ENCODE measurements around the gene ERBIN.
A peak's percentile ranks its signal among the peaks of the same experiment; 100 is the strongest.
"Not testable (repeated sequence)": the region's sequence is repeated elsewhere in the genome, so short reads cannot be mapped to it uniquely, and the experiment has no call there.

Gene ERBIN

GRCh38 chr5:65895891-65896290, 30.5 kb upstream of the ERBIN start:
- no peak for DNase-seq (ENCODE audit: insufficient read length)
- no peak for FAIRE-seq
- TF ChIP-seq POLR2A (IDR thresholded peaks at IDR 0.05; ENCODE audit: low read depth, low read length) (no peak), TAF1 (IDR thresholded peaks at IDR 0.05; ENCODE audit: borderline replicate concordance, low read depth, low read length) (no peak), POLR2AphosphoS5 (IDR thresholded peaks at IDR 0.05; ENCODE audit: low read depth, low read length) (no peak)

GRCh38 chr5:65900746-65901145, 25.6 kb upstream of the ERBIN start:
- DNase-seq (ENCODE audit: insufficient read length) (no peak), FAIRE-seq (peak; percentile 46)

GRCh38 chr5:65902104-65902503, 24.3 kb upstream of the ERBIN start:
- FAIRE-seq (peak; percentile 56), DNase-seq (ENCODE audit: insufficient read length) (no peak)
- no peak for TF ChIP-seq POLR2AphosphoS5 (IDR thresholded peaks at IDR 0.05; ENCODE audit: low read depth, low read length)
- no peak for TF ChIP-seq POLR2A (IDR thresholded peaks at IDR 0.05; ENCODE audit: low read depth, low read length)
- no peak for TF ChIP-seq TAF1 (IDR thresholded peaks at IDR 0.05; ENCODE audit: borderline replicate concordance, low read depth, low read length)

More at GRCh38 chr5:65900746-65901145, 25.6 kb upstream of the ERBIN start:
- TF ChIP-seq POLR2AphosphoS5 (IDR thresholded peaks at IDR 0.05; ENCODE audit: low read depth, low read length) (no peak), POLR2A (IDR thresholded peaks at IDR 0.05; ENCODE audit: low read depth, low read length) (no peak), TAF1 (IDR thresholded peaks at IDR 0.05; ENCODE audit: borderline replicate concordance, low read depth, low read length) (no peak)

- FAIRE-seq (no peak), DNase-seq (ENCODE audit: insufficient read length) (no peak)
- TF ChIP-seq TAF1 (IDR thresholded peaks at IDR 0.05; ENCODE audit: borderline replicate concordance, low read depth, low read length) (no peak), POLR2AphosphoS5 (IDR thresholded peaks at IDR 0.05; ENCODE audit: low read depth, low read length) (no peak), POLR2A (IDR thresholded peaks at IDR 0.05; ENCODE audit: low read depth, low read length) (no peak)
Observed at GRCh38 chr5:65903581-65903980, 22.8 kb upstream of the ERBIN start.

- FAIRE-seq (no peak), DNase-seq (ENCODE audit: insufficient read length) (no peak)
- no peak for TF ChIP-seq TAF1 (IDR thresholded peaks at IDR 0.05; ENCODE audit: borderline replicate concordance, low read depth, low read length)
- no peak for TF ChIP-seq POLR2AphosphoS5 (IDR thresholded peaks at IDR 0.05; ENCODE audit: low read depth, low read length)
Observed at GRCh38 chr5:65906256-65906655, 20.1 kb upstream of the ERBIN start.

- FAIRE-seq = no peak
- no peak for DNase-seq (ENCODE audit: insufficient read length)
- TF ChIP-seq TAF1 (IDR thresholded peaks at IDR 0.05; ENCODE audit: borderline replicate concordance, low read depth, low read length) = no peak
- no peak for TF ChIP-seq POLR2A (IDR thresholded peaks at IDR 0.05; ENCODE audit: low read depth, low read length)
- no peak for TF ChIP-seq POLR2AphosphoS5 (IDR thresholded peaks at IDR 0.05; ENCODE audit: low read depth, low read length)
Observed at GRCh38 chr5:65907135-65907534, 19.2 kb upstream of the ERBIN start.

- DNase-seq (ENCODE audit: insufficient read length) = no peak
- TF ChIP-seq POLR2AphosphoS5 (IDR thresholded peaks at IDR 0.05; ENCODE audit: low read depth, low read length) (no peak), POLR2A (IDR thresholded peaks at IDR 0.05; ENCODE audit: low read depth, low read length) (no peak), TAF1 (IDR thresholded peaks at IDR 0.05; ENCODE audit: borderline replicate concordance, low read depth, low read length) (no peak)
- FAIRE-seq = no peak
Observed at GRCh38 chr5:65910711-65911110, 15.7 kb upstream of the ERBIN start.

- FAIRE-seq (no peak), DNase-seq (ENCODE audit: insufficient read length) (no peak)
- TF ChIP-seq POLR2AphosphoS5 (IDR thresholded peaks at IDR 0.05; ENCODE audit: low read depth, low read length) = no peak
- no peak for TF ChIP-seq TAF1 (IDR thresholded peaks at IDR 0.05; ENCODE audit: borderline replicate concordance, low read depth, low read length)
- TF ChIP-seq POLR2A (IDR thresholded peaks at IDR 0.05; ENCODE audit: low read depth, low read length) = no peak
Observed at GRCh38 chr5:65912311-65912710, 14.1 kb upstream of the ERBIN start.

- TF ChIP-seq TAF1 (IDR thresholded peaks at IDR 0.05; ENCODE audit: borderline replicate concordance, low read depth, low read length) (no peak), POLR2A (IDR thresholded peaks at IDR 0.05; ENCODE audit: low read depth, low read length) (no peak), POLR2AphosphoS5 (IDR thresholded peaks at IDR 0.05; ENCODE audit: low read depth, low read length) (no peak)
- DNase-seq (ENCODE audit: insufficient read length) (no peak), FAIRE-seq (no peak)
Observed at GRCh38 chr5:65913519-65913918, 12.9 kb upstream of the ERBIN start.

- DNase-seq (ENCODE audit: insufficient read length) (no peak), FAIRE-seq (no peak)
- TF ChIP-seq POLR2AphosphoS5 (IDR thresholded peaks at IDR 0.05; ENCODE audit: low read depth, low read length) = no peak
- no peak for TF ChIP-seq POLR2A (IDR thresholded peaks at IDR 0.05; ENCODE audit: low read depth, low read length)
- TF ChIP-seq TAF1 (IDR thresholded peaks at IDR 0.05; ENCODE audit: borderline replicate concordance, low read depth, low read length) = no peak
Observed at GRCh38 chr5:65914641-65915196, 11.7 kb upstream of the ERBIN start.

- DNase-seq (ENCODE audit: insufficient read length); FAIRE-seq: not testable (repeated sequence)
Observed at GRCh38 chr5:65915661-65916060, 10.7 kb upstream of the ERBIN start.

GRCh38 chr5:65916066-65916465, 10.3 kb upstream of the ERBIN start:
- TF ChIP-seq POLR2AphosphoS5 (IDR thresholded peaks at IDR 0.05; ENCODE audit: low read depth, low read length) = no peak
- TF ChIP-seq TAF1 (IDR thresholded peaks at IDR 0.05; ENCODE audit: borderline replicate concordance, low read depth, low read length) = no peak
- no peak for TF ChIP-seq POLR2A (IDR thresholded peaks at IDR 0.05; ENCODE audit: low read depth, low read length)
- DNase-seq (ENCODE audit: insufficient read length) = no peak
- FAIRE-seq = no peak

GRCh38 chr5:65916636-65917035, 9.7 kb upstream of the ERBIN start:
- DNase-seq (ENCODE audit: insufficient read length) (no peak), FAIRE-seq (no peak)
- TF ChIP-seq TAF1 (IDR thresholded peaks at IDR 0.05; ENCODE audit: borderline replicate concordance, low read depth, low read length) (no peak), POLR2AphosphoS5 (IDR thresholded peaks at IDR 0.05; ENCODE audit: low read depth, low read length) (no peak), POLR2A (IDR thresholded peaks at IDR 0.05; ENCODE audit: low read depth, low read length) (no peak)
